Panc1 (cell line): ENCODE results near the gene HNRNPM. TPM values are rescaled to one million over a fixed set of nuclear protein-coding genes. Genes with fewer than 3 reads are reported as not detected.

ENCODE experiments used
- ATAC-seq: fragments of 200-7000 bp; cut with Tn5 transposase; 2 replicates; pipeline ENCODE4 v1.9.1; 2020; ENCODE audit warnings: mild to moderate bottlenecking, moderate library complexity
- BruUV-seq: library from RNA; stranded (reverse); fragments of 400-500 nt; replicated peaks from 2 replicates; lab custom pipeline; 2021; lab: Mats Ljungman, UMichigan
- CTCF ChIA-PET: fragments of 300-600 bp; sonication (Branson Sonifier 250); formaldehyde crosslinking; loops from one replicate; lab custom pipeline; 2022; ENCODE audit warnings: antibody characterized with exemption; lab: Charles Lee
- POLR2A ChIA-PET: fragments of 300-600 bp; sonication (Branson Sonifier 250); formaldehyde crosslinking; loops from one replicate; lab custom pipeline; 2022; ENCODE audit warnings: antibody characterized with exemption; lab: Charles Lee
- DNase-seq: peaks from one replicate; pipeline ENCODE4 v3.0.0-alpha.2; 2010; ENCODE audit warnings: low read depth, low spot score
- H3K27ac ChIP-seq: 2 replicates; pipeline ENCODE4 v1.5.1; 2011; ENCODE audit warnings: mild to moderate bottlenecking, low read length, inconsistent platforms
- H3K27me3 ChIP-seq: fragments of 200-500 bp; sonication (Bioruptor generic); 2 replicates; pipeline ENCODE4 v1.6.0; 2014; ENCODE audit warnings: low read length, inconsistent platforms; ENCODE audit not compliant: control insufficient read depth, insufficient read depth
- H3K36me3 ChIP-seq: fragments of 200-500 bp; sonication (Bioruptor generic); 2 replicates; pipeline ENCODE4 v1.5.1; 2014; ENCODE audit warnings: inconsistent platforms, mild to moderate bottlenecking, low read length, moderate library complexity; ENCODE audit not compliant: control insufficient read depth, insufficient read depth
- H3K4me1 ChIP-seq: 2 replicates; pipeline ENCODE4 v1.5.1; 2011; ENCODE audit warnings: inconsistent platforms, mild to moderate bottlenecking, low read length, moderate library complexity; ENCODE audit not compliant: control insufficient read depth, insufficient read depth
- H3K4me3 ChIP-seq, 2 experiments: 2 replicates each; pipeline ENCODE4 v1.5.1; 2011 to 2012; ENCODE audit warnings: low read depth in 2 of 2, low read length in 2 of 2, mild to moderate bottlenecking in 2 of 2, inconsistent platforms in 1 of 2, moderate library complexity in 1 of 2
- H3K9me3 ChIP-seq: fragments of 200-500 bp; sonication (Bioruptor generic); 2 replicates; pipeline ENCODE4 v1.5.1; 2014; ENCODE audit warnings: low read depth, mild to moderate bottlenecking, inconsistent platforms, low read length, moderate library complexity; ENCODE audit not compliant: control insufficient read depth, insufficient read depth
- POLR2AphosphoS5 ChIP-seq: IDR thresholded peaks from 2 replicates; pipeline ENCODE4 v1.6.1; 2012; ENCODE audit warnings: mild to moderate bottlenecking, low read depth, low read length, moderate library complexity
- SIN3A ChIP-seq: IDR thresholded peaks from 2 replicates; pipeline ENCODE4 v1.6.1; 2012; ENCODE audit warnings: low read depth, mild to moderate bottlenecking, low read length, moderate library complexity, borderline replicate concordance; ENCODE audit not compliant: insufficient read depth
- TCF7L2 ChIP-seq: IDR thresholded peaks from 2 replicates; pipeline ENCODE4 v1.6.1; 2011; ENCODE audit warnings: mild to moderate bottlenecking, low read depth, low read length, inconsistent platforms
- in situ Hi-C: cut with HindIII; loops from 2 replicates; pipeline ENCODE4 v1.10.0; 2016; ENCODE audit warnings: low sequenced_read_pairs, low pct_unique_long_range_greater_than_20kb
- intact Hi-C: fragments of 100-400 bp; cut with micrococcal nuclease; formaldehyde crosslinking; loops from one replicate; pipeline ENCODE4 v1.10.0; 2022; ENCODE audit not compliant: unreplicated experiment
- total RNA-seq: library from RNA; stranded (reverse); gene quantifications from one replicate; pipeline ENCODE4 v1.2.1, GENCODE V29; 2021; ENCODE audit not compliant: unreplicated experiment
- TF ChIP-seq, protein P1 (sequence below): fragments of 450-650 bp; IDR thresholded peaks from 2 replicates; pipeline ENCODE4 v1.5.1; 2017; ENCODE audit warnings: mild to moderate bottlenecking
- TF ChIP-seq, protein P2 (sequence below), 2 experiments: IDR thresholded peaks; 2 replicates each; pipeline ENCODE4 v1.6.1; 2011 to 2012; ENCODE audit warnings: low read depth in 2 of 2, control low read depth in 1 of 2, low read length in 1 of 2, mild to moderate bottlenecking in 1 of 2, moderate library complexity in 1 of 2; ENCODE audit not compliant: insufficient read depth in 1 of 2

Gene HNRNPM
- total RNA-seq, 1 experiment from 2014 or later = 225 TPM

GRCh38 chr19:8483165-8483564 is 38.4 kb downstream of the HNRNPM start:
- DNase-seq (no peak), ATAC-seq (no peak)
- no peaks in the 10 kb centered on the region for H3K27me3 ChIP-seq
- TF ChIP-seq POLR2AphosphoS5 = no peak
- TF ChIP-seq SIN3A = no peak
- TF ChIP-seq, protein P1, sequence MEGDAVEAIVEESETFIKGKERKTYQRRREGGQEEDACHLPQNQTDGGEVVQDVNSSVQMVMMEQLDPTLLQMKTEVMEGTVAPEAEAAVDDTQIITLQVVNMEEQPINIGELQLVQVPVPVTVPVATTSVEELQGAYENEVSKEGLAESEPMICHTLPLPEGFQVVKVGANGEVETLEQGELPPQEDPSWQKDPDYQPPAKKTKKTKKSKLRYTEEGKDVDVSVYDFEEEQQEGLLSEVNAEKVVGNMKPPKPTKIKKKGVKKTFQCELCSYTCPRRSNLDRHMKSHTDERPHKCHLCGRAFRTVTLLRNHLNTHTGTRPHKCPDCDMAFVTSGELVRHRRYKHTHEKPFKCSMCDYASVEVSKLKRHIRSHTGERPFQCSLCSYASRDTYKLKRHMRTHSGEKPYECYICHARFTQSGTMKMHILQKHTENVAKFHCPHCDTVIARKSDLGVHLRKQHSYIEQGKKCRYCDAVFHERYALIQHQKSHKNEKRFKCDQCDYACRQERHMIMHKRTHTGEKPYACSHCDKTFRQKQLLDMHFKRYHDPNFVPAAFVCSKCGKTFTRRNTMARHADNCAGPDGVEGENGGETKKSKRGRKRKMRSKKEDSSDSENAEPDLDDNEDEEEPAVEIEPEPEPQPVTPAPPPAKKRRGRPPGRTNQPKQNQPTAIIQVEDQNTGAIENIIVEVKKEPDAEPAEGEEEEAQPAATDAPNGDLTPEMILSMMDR = no peak
- no peak for TF ChIP-seq TCF7L2
- TF ChIP-seq, protein P2, sequence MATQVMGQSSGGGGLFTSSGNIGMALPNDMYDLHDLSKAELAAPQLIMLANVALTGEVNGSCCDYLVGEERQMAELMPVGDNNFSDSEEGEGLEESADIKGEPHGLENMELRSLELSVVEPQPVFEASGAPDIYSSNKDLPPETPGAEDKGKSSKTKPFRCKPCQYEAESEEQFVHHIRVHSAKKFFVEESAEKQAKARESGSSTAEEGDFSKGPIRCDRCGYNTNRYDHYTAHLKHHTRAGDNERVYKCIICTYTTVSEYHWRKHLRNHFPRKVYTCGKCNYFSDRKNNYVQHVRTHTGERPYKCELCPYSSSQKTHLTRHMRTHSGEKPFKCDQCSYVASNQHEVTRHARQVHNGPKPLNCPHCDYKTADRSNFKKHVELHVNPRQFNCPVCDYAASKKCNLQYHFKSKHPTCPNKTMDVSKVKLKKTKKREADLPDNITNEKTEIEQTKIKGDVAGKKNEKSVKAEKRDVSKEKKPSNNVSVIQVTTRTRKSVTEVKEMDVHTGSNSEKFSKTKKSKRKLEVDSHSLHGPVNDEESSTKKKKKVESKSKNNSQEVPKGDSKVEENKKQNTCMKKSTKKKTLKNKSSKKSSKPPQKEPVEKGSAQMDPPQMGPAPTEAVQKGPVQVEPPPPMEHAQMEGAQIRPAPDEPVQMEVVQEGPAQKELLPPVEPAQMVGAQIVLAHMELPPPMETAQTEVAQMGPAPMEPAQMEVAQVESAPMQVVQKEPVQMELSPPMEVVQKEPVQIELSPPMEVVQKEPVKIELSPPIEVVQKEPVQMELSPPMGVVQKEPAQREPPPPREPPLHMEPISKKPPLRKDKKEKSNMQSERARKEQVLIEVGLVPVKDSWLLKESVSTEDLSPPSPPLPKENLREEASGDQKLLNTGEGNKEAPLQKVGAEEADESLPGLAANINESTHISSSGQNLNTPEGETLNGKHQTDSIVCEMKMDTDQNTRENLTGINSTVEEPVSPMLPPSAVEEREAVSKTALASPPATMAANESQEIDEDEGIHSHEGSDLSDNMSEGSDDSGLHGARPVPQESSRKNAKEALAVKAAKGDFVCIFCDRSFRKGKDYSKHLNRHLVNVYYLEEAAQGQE (IDR thresholded peaks at IDR 0.05; ENCODE audit: insufficient read depth in 1 of 2, low read depth in 2 of 2, low read length in 1 of 2) = no peak
- no TSS peak for BruUV-seq
- no peaks in the 10 kb centered on the region for H3K4me1 ChIP-seq
- H3K36me3 ChIP-seq = peaks cover 8% of the 10 kb centered on the region
- intact Hi-C loops = no loop called here
- no peaks in the 10 kb centered on the region for H3K9me3 ChIP-seq
- in situ Hi-C loops = no loop called here
- ChIA-PET CTCF (no interaction called here), POLR2A (no interaction called here)
- H3K4me3 ChIP-seq = no peak overlapping the region
- no peak overlapping the region for H3K27ac ChIP-seq

DNA sequence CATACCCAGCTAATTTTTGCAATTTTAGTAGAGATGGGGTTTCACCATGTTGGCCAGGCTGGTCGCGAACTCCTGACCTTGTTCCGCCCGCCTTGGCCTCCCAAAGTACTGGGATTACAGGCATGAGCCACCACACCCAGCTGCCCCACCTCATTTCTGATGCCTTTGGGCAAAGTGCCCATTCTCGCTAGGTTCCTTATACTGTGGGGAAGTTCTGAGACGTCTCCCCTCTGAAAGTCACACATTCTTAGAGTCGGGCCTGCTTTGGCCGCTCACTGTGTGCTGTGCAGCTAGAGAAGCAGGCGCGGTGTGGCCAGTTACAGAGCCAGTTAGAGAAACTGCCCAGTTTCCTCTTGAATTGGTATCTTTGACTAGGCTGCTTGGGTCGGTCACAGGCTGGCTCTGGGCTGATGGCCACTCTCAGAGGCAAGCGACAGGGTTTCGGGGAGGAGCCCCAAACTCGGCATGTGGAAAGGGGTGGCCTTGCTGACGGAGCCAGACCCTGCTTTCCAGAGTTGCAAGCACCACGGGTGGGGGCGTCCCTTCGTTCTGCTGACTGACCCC is 39.6 kb downstream of the HNRNPM start:
- CTCF ChIA-PET = no interaction called here
- no peak for DNase-seq
- in situ Hi-C loops (no loop called here), intact Hi-C loops (no loop called here)
- POLR2A ChIA-PET = interaction anchor here (0.7 kb wide), 2 partner anchors 28 to 459 kb away, joined by 4 to 11 read pairs; no protein-coding TSS in a partner anchor
- no peaks in the 10 kb centered on the region for H3K9me3 ChIP-seq
- no peaks in the 10 kb centered on the region for H3K4me1 ChIP-seq
- ATAC-seq = no peak
- no peaks in the 10 kb centered on the region for H3K27me3 ChIP-seq
- no TSS peak for BruUV-seq
- H3K27ac ChIP-seq = no peak overlapping the region
- H3K4me3 ChIP-seq = no peak overlapping the region
- H3K36me3 ChIP-seq = peaks cover 8% of the 10 kb centered on the region
- TF ChIP-seq POLR2AphosphoS5 (no peak), SIN3A (no peak), TCF7L2 (no peak)
- TF ChIP-seq, protein P1 = no peak
- TF ChIP-seq, protein P2 (IDR thresholded peaks at IDR 0.05; ENCODE audit: insufficient read depth in 1 of 2, low read depth in 2 of 2, low read length in 1 of 2) = no peak
